GM18507 (cell line): ENCODE data around the gene NR2F2.

Experiments
- DNase-seq: peaks from one replicate; pipeline ENCODE4 v3.0.0; 2011; ENCODE audit warnings: low read depth; ENCODE audit not compliant: insufficient read length; ENCODE audit errors: extremely low spot score
- FAIRE-seq: peaks from 2 replicates; lab custom pipeline; 2011; peaks lifted over from hg19 to GRCh38; lab: Jason Lieb, UNC

NR2F2 gene

GRCh38 chr15:96314963-96315362 lies 15.5 kb upstream of the NR2F2 start:
- DNase-seq (no peak), FAIRE-seq (no peak)

GRCh38 chr15:96316953-96317629 lies 13.4 kb upstream of the NR2F2 start:
- no peak for DNase-seq
- no peak for FAIRE-seq

DNA sequence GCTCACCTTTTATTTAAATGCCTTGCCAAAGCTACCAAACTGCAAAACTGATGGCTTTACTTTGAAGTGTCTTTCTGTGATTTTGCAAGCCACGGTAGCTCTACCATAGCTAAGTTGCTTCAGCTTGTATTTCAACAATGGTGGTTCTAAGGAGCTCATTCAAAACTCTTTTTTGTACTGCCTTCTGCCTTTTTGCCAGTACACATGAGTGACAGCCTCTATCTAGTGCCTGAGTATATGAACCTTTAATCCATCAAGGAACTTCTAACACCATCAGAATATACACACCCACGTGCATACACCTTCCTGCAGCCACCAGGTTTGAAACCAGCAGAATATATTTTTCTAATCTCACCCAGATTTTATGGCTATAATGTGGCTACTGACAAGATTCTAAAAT lies 10.4 kb upstream of the NR2F2 start:
- no peak for DNase-seq
- no peak for FAIRE-seq

- DNase-seq (no peak), FAIRE-seq (no peak)
These were observed 9.5 kb upstream of the NR2F2 start for GRCh38 chr15:96320703-96321638.

- no peak for FAIRE-seq
- no peak for DNase-seq
These were observed 8.6 kb upstream of the NR2F2 start for GRCh38 chr15:96321639-96322535.

- FAIRE-seq (no peak), DNase-seq (no peak)
These were observed 7.8 kb upstream of the NR2F2 start for GRCh38 chr15:96322536-96323318.

DNA sequence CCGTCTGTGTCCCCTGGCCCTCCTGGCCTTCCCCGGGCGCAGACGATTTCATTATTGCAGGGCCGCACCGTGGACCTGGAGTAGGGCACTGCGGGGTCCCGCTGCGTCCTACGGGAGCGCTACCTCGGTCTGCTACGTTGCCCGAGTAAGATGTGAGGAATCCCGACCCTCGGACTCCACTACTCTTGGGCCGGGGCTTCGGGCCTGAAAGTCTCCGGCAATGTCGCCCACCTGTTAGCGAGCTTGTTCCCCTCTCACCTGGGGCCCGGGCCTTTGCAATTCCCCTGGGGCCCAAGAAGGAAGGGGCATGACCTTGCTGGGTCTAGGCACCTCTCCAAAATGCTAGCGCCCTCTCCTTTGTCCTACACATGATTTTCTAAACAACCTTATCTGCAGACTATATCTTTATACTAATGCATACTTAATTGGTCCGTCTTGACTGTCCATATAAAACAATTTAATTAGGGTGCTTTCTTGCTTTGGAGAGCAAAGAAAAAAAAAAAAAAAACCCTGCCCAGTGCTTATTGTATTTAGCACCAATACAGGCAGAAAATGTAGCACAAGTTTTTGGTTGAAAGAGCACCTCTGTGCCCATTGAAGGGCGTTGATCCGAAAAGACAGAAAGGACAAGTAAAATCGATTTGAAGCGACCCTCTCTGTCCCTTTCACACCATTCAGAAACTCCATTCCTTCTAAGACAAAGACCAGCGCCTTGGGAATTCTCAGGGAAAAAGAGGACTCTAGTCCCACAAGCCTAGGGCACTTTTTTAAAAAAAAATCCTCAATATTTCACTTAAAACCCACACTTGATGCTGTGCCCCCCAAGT lies 7.0 kb upstream of the NR2F2 start:
- DNase-seq (no peak), FAIRE-seq (no peak)

DNA sequence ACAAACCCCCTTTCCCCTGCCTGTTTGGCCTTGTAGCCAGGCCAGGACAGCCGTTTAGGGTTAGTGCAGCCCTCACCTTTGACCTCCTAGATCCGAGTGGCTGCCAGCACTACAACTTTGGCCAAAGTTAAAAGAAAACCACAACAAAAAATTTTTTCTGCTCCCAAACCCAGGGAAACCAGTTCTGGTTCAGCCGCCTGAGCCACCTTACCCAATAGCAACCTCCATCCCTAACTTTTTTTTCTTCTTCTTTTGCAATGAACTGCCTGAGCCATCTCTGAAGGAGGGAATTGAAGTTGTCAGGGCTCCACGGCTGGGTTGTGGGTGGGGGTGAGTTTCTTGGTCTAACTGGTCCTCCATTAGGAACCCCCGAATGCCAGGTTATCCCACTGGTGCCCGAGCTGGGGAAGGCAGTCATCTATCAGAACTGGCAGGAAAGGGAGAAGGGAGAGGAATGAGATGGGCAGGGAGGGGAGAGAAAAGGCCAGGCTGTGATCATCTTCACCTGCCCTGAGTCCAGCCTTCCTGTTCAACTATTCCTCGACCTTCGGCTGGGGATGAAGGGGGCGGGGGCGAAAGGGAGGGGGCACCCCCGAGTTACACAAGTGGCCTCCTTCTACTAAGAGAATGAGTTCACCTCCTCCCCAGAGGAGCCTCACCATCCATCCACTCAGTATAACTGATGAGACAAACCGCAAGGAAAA lies 6.2 kb upstream of the NR2F2 start:
- FAIRE-seq (no peak), DNase-seq (no peak)

- DNase-seq: no peak
- FAIRE-seq: no peak
These were observed 5.5 kb upstream of the NR2F2 start for GRCh38 chr15:96324940-96325540.

- FAIRE-seq: no peak
- DNase-seq: no peak
These were observed 4.8 kb upstream of the NR2F2 start for GRCh38 chr15:96325541-96326327.

DNA sequence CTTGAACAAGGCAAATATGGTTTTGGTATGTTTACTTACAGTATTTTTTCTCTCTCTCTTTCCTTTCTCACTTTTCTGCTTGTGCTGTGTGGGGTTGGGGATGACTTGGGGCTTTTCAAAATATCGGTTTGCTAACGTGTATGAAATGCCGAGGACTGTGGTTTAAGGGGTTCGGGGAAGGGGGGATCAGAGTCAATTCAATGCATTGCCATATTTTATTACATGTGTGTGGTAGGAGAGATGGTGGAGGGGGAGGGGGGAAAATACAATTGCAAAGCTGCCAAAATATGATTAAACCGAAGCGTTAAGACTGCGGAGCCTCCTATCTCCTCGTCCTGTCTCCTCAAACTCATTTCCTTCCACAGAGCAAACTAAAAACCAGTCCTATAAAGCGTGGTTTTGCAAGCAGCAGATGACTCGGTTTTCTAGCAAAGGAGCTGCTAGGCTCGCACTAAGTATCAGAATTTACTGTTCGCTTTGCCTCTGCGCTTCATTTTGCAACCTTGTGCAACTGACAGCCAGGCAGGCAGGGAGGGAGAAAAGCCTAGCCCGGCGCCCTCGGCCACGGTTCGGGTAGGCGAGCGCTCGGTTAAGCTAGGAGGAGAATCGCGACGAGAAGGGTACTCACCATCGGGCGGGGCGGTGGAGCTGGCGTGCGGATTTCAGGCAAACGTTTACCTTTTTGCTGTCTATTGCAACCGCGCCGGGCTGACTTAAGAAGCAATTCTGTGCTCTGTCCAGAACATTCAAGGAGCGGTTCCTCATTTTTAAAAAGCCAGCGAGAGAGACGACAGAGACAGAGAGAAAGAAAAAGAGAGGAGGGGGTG lies 4.0 kb upstream of the NR2F2 start:
- no peak for FAIRE-seq
- no peak for DNase-seq

- no peak for FAIRE-seq
- DNase-seq: no peak
These were observed 3.3 kb upstream of the NR2F2 start for GRCh38 chr15:96327155-96327741.

DNA sequence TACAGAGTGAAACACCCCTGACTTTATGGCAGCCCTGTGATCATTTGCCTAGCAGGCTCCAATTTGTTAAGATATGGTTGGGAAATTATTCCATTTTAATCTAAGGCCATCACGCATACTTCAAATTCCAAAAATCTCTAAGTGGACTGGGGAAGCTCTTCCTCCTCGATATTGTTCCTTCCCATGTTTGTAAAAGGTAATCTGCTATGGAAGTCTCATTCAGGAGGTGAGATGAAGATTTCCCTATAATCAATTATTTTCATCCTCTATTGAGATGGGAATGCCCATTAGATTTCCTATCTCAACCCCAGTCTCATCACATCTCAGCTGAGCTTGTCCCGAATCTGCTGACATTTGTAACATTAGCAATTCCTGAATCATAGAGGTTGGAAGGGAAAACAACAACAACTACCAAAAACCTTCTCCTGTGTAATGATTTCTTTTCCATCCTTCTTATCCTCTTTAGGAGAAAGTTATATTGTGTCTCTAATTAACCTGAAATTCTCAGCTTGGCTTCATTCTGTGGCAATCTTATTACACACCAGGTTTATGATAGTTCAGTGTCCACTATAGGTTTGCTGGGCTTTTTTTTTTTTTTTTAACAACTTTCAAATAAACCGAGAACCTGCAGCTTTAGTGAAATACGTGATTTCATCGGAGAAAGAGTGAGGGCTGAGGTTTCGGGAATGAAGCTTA lies 2.2 kb upstream of the NR2F2 start:
- DNase-seq: no peak
- no peak for FAIRE-seq

GRCh38 chr15:96328877-96329195 lies 1.7 kb upstream of the NR2F2 start:
- FAIRE-seq (no peak), DNase-seq (no peak)

GRCh38 chr15:96329403-96329981 lies 1.0 kb upstream of the NR2F2 start:
- no peak for DNase-seq

More at GRCh38 chr15:96329403-96329981, 1.0 kb upstream of the NR2F2 start:
- FAIRE-seq: no peak
